RPMI8226 (cell line): ENCODE data around the gene BCL6B.

Experiments
- DNase-seq: peaks from one replicate; pipeline ENCODE4 v3.0.0-alpha.2; 2015

The BCL6B gene

GRCh38 chr17:7063518-7064094 lies 40.8 kb downstream of the BCL6B start:
- DNase-seq: no peak

GRCh38 chr17:7064261-7064660 lies 41.4 kb downstream of the BCL6B start:
- DNase-seq: no peak

- no peak for DNase-seq
Observed at GRCh38 chr17:7067198-7067597, 44.3 kb downstream of the BCL6B start.

GRCh38 chr17:7068268-7068667 lies 45.4 kb downstream of the BCL6B start:
- no peak for DNase-seq

GRCh38 chr17:7070712-7071111 lies 47.9 kb downstream of the BCL6B start:
- no peak for DNase-seq

GRCh38 chr17:7072406-7072805 lies 49.6 kb downstream of the BCL6B start:
- no peak for DNase-seq

GRCh38 chr17:7074931-7075330 lies 52.1 kb downstream of the BCL6B start:
- no peak for DNase-seq

- DNase-seq: no peak
Observed at GRCh38 chr17:7077911-7078546, 55.2 kb downstream of the BCL6B start.

GRCh38 chr17:7078711-7079110 lies 55.9 kb downstream of the BCL6B start:
- no peak for DNase-seq
